ENCODE data around the gene INPP5F.

Gene INPP5F

DNA sequence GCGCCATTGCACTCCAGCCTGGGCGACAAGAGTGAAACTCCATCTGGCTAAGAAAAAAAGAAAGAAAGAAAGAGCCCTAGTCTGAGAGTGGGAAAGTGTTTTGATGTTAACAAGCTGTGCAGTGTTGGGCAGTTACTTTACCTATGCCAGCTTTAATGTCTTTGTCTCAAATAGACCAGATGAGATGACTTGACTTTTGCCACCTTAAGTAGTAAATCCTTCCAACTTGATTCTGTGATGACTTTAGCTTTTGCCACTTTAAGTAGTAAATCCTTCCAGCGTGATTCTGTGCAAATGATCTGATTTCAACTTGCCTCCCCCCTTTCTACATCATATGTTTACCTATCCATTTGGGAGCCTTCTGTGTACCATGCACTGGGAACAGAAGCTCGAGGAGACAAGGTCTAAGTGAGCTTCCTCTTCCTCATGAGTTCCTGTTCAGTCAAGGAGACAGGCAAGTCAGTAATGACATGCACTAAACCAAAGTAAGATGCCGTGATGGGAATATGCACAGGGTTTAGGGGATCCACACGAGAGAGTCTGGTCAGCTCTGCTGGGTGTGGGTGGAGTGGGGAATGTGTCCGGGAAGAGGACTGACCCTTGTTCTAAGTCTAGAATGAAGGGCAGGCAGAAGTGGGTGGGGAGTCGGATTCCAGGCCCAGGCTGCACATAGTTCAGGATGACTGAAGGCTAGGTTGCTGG is 17.2 kb downstream of the INPP5F start:
- Histone ChIP-seq H3K27ac (ENCODE audit: low read depth, low read length, poor library complexity, severe bottlenecking) (no peak overlapping the region), H3K79me2 (ENCODE audit: insufficient read depth, low read length) (no peaks in the 10 kb centered on the region), H3K4me2 (ENCODE audit: low read length) (no peak overlapping the region), H2AFZ (ENCODE audit: low read length) (no peak overlapping the region), H3K27me3 (ENCODE audit: insufficient read depth, low read length) (no peaks in the 10 kb centered on the region), H3K4me1 (ENCODE audit: insufficient read depth, low read length, severe bottlenecking) (no peaks in the 10 kb centered on the region), H3K9ac (ENCODE audit: low read length) (no peak overlapping the region), H3K36me3 (ENCODE audit: insufficient read depth, low read length) (no peaks in the 10 kb centered on the region), H3K9me3 (ENCODE audit: low read length) (no peaks in the 10 kb centered on the region), H3K4me3 (ENCODE audit: low read depth, low read length, poor library complexity, severe bottlenecking) (no peak overlapping the region), H4K20me1 (ENCODE audit: insufficient read depth, low read length) (no peaks in the 10 kb centered on the region), H3K9me2 (ENCODE audit: low read depth, low read length) (no peaks in the 10 kb centered on the region), H3F3A (ENCODE audit: insufficient read depth, low read length) (no peaks in the 10 kb centered on the region)
- TF ChIP-seq, protein P1, sequence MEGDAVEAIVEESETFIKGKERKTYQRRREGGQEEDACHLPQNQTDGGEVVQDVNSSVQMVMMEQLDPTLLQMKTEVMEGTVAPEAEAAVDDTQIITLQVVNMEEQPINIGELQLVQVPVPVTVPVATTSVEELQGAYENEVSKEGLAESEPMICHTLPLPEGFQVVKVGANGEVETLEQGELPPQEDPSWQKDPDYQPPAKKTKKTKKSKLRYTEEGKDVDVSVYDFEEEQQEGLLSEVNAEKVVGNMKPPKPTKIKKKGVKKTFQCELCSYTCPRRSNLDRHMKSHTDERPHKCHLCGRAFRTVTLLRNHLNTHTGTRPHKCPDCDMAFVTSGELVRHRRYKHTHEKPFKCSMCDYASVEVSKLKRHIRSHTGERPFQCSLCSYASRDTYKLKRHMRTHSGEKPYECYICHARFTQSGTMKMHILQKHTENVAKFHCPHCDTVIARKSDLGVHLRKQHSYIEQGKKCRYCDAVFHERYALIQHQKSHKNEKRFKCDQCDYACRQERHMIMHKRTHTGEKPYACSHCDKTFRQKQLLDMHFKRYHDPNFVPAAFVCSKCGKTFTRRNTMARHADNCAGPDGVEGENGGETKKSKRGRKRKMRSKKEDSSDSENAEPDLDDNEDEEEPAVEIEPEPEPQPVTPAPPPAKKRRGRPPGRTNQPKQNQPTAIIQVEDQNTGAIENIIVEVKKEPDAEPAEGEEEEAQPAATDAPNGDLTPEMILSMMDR (IDR thresholded peaks at IDR 0.05; ENCODE audit: low read length), result no peak
- TF ChIP-seq EZH2 (IDR thresholded peaks at IDR 0.05; ENCODE audit: borderline replicate concordance, low read length), result no peak

DNA sequence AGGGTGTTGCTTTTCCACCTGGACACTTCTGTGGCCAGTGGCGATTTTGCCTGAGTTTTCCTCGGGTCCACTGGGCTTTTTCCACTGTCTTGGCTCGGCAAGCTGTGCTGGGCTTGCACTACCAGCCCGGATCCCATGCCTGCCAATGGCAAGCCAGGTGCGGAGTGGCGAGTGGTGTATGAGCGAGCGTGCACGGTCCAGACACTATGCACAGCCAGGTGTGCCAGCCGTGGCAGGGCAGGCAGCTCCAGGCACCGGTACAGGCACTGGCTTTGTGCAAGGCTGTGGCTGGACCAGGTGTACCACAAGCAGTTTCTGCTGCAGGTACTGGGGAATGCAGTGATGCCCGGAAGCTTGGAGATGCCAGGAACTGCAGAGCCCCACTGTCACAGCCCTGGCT is 22.1 kb downstream of the INPP5F start:
- Histone ChIP-seq H3K9me3 (ENCODE audit: low read length) (no peaks in the 10 kb centered on the region), H3K4me2 (ENCODE audit: low read length) (no peak overlapping the region), H2AFZ (ENCODE audit: low read length) (no peak overlapping the region), H3K9ac (ENCODE audit: low read length) (no peak overlapping the region), H3K27me3 (ENCODE audit: insufficient read depth, low read length) (no peaks in the 10 kb centered on the region), H3F3A (ENCODE audit: insufficient read depth, low read length) (no peaks in the 10 kb centered on the region), H3K27ac (ENCODE audit: low read depth, low read length, poor library complexity, severe bottlenecking) (no peak overlapping the region), H4K20me1 (ENCODE audit: insufficient read depth, low read length) (no peaks in the 10 kb centered on the region), H3K36me3 (ENCODE audit: insufficient read depth, low read length) (no peaks in the 10 kb centered on the region), H3K4me1 (ENCODE audit: insufficient read depth, low read length, severe bottlenecking) (no peaks in the 10 kb centered on the region), H3K79me2 (ENCODE audit: insufficient read depth, low read length) (no peaks in the 10 kb centered on the region), H3K9me2 (ENCODE audit: low read depth, low read length) (no peaks in the 10 kb centered on the region), H3K4me3 (ENCODE audit: low read depth, low read length, poor library complexity, severe bottlenecking) (no peak overlapping the region)
- TF ChIP-seq, protein P1 (IDR thresholded peaks at IDR 0.05; ENCODE audit: low read length), result no peak
- TF ChIP-seq EZH2 (IDR thresholded peaks at IDR 0.05; ENCODE audit: borderline replicate concordance, low read length), result no peak

DNA sequence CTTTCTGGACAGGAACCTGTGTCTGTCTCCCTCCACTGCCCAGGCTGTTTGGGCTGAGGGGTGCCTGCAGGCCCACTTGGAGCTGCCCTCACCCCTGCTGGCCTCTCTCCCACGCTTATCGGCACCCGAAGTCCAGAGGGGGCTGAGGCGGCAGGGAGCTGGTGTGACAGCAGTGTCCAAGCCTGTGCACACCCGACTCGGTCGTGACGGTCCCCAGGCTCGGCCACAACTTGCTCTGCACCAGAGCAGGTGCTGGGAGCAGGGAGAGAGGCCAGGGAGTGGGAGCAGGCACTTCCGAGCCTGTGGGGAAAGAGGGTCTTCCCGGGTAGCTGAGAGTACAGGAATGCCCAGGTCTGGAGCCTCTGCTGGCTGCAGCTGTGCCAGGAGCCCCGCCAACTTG is 23.0 kb downstream of the INPP5F start:
- H3K9me2 ChIP-seq (ENCODE audit: low read depth, low read length), result no peaks in the 10 kb centered on the region
- H3K4me1 ChIP-seq (ENCODE audit: insufficient read depth, low read length, severe bottlenecking), result no peaks in the 10 kb centered on the region
- H3K9ac ChIP-seq (ENCODE audit: low read length), result no peak overlapping the region
- H2AFZ ChIP-seq (ENCODE audit: low read length), result no peak overlapping the region
- no peak overlapping the region for H3K4me3 ChIP-seq (ENCODE audit: low read depth, low read length, poor library complexity, severe bottlenecking)
- H3K9me3 ChIP-seq (ENCODE audit: low read length), result no peaks in the 10 kb centered on the region
- H3K79me2 ChIP-seq (ENCODE audit: insufficient read depth, low read length), result no peaks in the 10 kb centered on the region
- H3K27me3 ChIP-seq (ENCODE audit: insufficient read depth, low read length), result no peaks in the 10 kb centered on the region
- no peak for TF ChIP-seq EZH2 (IDR thresholded peaks at IDR 0.05; ENCODE audit: borderline replicate concordance, low read length)
- TF ChIP-seq, protein P1 (IDR thresholded peaks at IDR 0.05; ENCODE audit: low read length), result no peak
- H4K20me1 ChIP-seq (ENCODE audit: insufficient read depth, low read length), result no peaks in the 10 kb centered on the region
- H3F3A ChIP-seq (ENCODE audit: insufficient read depth, low read length), result no peaks in the 10 kb centered on the region
- no peak overlapping the region for H3K4me2 ChIP-seq (ENCODE audit: low read length)
- no peak overlapping the region for H3K27ac ChIP-seq (ENCODE audit: low read depth, low read length, poor library complexity, severe bottlenecking)
- H3K36me3 ChIP-seq (ENCODE audit: insufficient read depth, low read length), result no peaks in the 10 kb centered on the region
